Left colon (tissue), 2 donors: ENCODE results near the gene FAM168A. TPM values are rescaled to one million over a fixed set of nuclear protein-coding genes. Genes with fewer than 3 reads are reported as not detected.

ENCODE experiments used
- ATAC-seq: fragments of 200-7000 bp; cut with Tn5 transposase; one replicate; pipeline ENCODE4 v1.9.1; 2020; ENCODE audit warnings: mild to moderate bottlenecking, moderate library complexity
- DNase-seq, 2 donors: peaks; one replicate each; pipeline ENCODE4 v3.0.0-alpha.2; 2020
- intact Hi-C, 2 donors: fragments of 100-400 bp; cut with DNase I in 1 of 2; cut with micrococcal nuclease in 1 of 2; formaldehyde crosslinking; loops; one replicate each; pipeline versions ENCODE4 v1.11.2 to v1.14.0; 2022; cut with DNase I, micrococcal nuclease
- total RNA-seq, 2 donors: library from RNA; stranded (reverse); fragmentation: NEBNext Ultra II Directional; extraction: Animal tissue kit (Norgen Biotek cat#: 25700); gene quantifications; one replicate each; pipeline ENCODE4 v1.2.1, GENCODE V29; 2021
- donor health status: DM: no; HTN: no; CAD: no.
- donor health status: DM: yes; HTN: yes; CAD: no.

The FAM168A gene
- total RNA-seq, 2 donors from 2014 or later, result 18.8 to 23.3 TPM

DNA sequence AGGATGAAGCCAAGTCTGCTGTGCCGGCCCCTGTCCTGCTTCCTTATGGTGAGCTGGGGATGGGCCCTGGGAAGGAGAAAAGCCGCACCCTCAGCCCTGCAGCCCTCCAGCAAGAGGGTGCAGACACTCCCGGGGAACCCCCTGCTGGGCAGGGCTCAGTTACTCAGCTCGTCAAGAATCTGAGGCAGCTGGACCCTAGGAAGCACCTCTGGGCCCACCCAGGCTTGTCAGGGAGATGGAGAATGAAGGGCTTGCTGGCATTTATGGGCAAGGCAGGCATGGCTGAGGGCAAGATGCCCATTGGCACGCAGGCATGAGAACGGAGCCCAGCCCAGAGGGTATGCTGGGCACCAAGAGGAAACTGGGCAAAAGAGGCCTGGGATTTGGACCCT is 208.8 kb downstream of the FAM168A start:
- ATAC-seq (no peak), DNase-seq (no peak)
- intact Hi-C loops, result no loop called here

DNA sequence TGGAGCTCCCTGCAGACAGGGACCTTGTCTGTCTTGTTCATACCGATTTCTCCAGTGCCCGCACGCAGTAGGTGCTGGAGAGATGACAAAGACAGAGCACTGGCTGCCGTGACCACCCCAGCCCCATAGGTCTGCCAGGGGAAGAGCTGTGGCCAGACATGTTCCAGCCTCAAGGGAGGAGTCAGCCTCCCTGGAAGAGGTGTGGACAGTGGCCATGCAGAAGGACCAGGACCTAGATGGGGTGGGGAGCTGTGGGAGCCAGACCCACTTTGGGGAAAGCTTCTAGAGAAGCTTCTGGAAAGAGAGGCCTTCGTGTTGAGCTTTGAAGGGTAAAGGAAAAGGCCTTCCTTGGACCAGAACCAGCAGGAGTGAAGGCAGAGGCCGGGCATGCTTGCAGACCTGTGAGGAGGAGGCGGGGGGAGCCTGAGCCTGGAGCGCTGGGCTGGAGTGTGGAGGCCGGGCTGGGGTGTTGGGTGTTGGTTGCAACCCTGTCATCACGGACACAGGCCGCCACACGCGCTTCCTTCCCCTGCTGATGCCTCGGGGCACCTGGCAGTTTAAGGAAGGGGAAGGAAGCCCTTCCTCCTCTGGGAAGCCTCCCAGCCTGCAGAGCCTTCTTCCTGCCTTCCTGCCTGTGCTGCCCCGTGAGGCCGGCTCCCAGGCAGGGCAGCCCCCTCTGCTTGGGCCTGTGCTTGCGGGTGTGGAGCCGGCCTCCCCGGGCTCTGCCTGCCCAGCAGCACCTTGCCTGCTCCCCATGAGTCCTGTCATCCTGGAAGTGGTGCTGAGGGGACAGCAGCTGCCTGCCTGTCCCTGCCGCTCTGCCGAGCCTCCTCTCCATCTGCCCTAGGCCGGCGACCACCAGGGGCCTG is 209.4 kb downstream of the FAM168A start:
- DNase-seq (no peak), ATAC-seq (no peak)
- intact Hi-C loops, result no loop called here

DNA sequence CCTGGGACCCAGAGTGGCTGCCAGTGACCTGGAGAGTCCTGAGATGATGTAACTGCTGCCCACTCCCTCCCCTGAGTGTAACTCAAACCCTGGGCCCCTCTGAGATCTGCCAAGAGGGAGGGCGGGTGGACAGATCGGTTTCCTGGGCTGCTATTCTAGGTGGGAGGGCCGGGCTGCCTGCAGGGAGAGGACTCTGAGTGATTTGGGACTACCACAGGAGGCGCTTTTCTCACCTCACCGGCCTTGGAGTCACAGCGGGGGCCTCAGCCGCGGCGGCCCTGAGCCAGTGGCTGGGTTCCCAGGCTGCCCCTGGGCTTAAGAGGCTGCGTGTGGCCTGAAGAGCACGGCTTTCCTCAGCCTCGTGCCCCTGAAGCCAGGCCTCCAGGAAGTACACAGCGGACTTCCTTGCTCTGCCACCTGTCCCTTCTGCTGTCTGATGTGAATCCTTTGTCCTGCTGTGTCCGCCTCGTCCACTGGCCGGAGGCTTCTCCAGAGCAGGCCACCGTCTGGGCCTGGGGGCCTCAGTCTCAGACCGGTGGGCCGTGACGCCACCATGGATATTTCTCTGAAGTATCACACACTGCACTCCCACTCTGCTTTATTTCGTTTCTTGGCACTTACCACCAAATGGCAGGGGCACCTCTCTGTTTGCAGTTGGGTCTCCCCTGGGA is 210.2 kb downstream of the FAM168A start:
- ATAC-seq, result no peak
- no peak for DNase-seq
- intact Hi-C loops, result no loop called here

DNA sequence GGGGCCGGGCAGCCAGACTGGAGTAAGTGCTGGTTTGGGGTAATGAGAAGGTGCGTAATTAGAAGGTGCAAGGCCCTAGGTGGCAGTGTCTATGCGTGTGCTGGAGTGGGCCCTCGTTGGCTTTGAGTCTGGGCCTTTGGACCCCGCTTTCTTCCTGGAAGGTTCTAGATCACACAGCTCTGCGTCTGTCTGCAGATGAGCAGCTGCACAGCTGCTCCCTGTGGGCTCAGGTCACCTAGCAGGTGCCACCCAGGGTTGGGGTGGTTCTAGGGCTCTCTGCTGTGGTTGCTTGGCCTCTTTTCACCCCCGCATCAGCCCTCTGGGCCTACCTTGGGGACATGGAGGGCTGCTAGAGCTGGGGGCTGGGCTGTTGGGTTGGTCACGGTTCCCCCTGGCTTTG is 211.4 kb downstream of the FAM168A start:
- intact Hi-C loops, result no loop called here
- ATAC-seq (no peak), DNase-seq (no peak)

DNA sequence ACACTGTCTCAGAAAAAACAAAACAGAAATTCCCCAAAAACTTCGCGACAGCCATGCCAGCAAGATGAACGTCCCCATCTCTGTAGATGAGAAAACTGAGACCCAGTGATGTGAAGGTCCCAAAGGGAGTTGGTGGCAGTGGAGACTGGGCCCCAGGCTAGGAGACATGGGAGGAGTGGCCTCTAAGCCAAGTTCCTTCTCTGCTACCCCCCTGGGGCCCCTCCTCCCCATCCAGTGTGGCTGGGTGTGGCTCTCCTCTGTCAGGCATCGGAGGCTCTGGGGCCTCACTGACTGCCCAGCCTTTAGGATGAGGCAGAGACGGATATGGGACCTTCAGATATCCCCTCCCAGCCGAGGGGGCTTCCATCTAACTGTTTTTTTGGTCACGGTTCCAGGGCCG is 211.9 kb downstream of the FAM168A start:
- DNase-seq, result no peak
- intact Hi-C loops, result no loop called here
- no peak for ATAC-seq

DNA sequence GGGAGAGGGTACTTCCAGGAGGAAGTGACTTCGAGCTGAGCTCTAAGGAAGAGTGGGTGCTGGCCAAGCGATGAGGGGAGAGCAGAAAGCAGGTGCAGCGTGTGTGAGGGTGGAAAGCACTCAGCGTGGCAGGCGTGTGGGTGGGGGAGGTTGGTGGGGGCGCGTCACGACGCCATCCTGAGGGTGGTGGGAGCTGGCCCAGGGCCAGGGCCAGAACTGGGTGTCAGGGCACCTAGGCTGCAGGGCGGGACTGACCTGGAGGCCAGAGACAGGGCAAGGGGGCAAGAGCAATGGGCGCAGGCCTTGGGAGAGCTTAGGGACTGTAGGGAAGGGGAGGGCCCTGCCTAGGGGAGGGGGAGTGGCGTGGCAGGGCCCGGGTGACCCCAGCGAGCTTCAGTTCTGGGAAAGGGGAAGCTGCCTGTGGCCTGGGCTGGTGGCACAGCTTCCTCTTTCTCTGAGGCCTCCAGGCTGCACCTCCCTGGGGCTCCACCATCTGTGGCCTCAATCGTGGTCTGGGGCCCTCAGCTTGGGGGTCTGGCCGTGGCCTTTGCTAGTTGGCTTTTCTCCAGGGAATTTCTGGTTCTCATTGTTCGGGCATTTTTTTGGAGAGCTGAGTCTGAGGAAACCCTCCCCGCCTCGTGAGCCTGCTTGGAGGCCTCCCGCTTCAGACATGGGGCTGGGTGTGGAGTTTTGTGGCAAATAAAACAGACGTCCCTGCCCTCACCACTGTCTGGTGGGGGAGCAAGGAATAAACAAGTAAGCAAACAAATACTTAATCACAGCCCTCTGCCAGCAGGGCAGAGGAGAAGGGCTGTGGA is 212.8 kb downstream of the FAM168A start:
- DNase-seq, result peak; percentile 60 to 65
- intact Hi-C loops, result no loop called here
- ATAC-seq, result peak; percentile 46

DNA sequence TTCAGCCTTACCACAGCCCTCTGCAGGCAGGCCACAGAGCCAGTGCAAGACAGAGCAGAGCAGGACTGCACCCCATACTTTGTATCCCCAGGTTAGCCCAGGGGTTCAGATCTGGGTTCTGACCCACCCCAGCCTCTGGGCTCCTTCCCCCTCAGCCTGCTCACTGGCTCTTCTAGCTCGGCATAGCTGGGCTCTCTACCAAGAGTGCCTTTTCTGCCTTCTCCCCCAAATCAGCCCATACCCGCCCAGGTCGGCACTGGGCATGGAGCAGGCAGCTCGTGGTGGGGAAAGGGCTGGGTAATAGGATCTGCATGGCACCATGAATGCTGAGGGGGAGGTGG is 213.4 kb downstream of the FAM168A start:
- ATAC-seq (no peak), DNase-seq (no peak)
- intact Hi-C loops, result no loop called here

DNA sequence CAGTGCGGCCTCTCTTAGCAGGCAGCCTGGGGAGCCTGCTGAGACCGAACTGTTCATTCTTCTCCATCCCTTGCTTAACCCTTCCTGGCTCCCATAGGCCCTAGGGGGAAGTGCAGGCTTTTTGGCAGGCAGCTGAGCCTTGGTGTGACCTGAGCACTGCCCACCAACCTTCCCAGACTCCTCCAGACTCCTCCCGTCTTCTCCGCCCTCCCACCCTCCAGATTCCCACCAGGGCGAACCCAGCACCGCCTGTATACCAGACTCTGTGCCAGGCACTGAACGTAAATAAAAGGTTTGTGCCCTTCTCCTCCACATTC is 213.8 kb downstream of the FAM168A start:
- intact Hi-C loops, result no loop called here
- ATAC-seq (no peak), DNase-seq (no peak)

DNA sequence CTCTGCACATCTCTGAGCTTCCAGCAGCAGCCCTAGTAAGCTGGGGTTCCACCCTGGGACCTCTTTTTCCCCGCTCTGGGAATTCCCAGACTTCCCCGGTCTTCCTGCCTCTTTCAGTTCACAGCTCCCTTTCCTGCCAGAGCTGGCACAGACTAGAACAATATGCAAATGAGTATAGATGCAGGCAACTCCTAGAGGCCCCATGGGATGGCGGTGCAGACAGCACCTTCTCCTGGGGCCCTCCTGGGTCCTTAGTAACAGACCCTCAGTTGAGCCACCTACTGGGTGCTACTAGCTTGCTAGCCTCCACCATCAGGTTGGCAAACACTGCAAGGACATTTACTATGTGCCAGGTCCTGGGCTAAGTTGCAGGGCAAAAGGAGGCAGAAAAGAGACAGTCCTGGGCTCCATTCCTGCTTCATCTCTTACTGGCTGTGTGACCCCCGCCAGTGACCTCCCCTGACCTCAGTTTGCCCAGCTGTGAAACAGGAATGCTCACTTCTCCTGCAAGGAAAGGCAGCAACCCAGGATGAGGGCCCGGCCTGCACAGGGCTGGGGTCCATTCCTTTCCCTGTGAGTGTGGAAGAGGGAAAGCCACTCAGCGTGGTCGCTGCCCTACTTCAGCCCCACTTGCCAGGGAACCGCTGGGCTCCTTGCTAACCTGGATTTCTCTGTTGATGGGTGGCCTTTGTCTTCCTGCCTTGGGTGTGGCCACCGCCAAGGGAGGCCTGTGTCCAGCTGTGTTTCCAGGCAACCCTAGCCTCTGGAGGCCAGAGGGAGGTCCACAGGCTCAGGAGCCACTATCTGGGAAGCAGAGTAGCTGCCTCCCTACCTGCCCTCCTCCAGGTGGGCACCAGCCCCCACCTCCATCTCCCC is 214.4 kb downstream of the FAM168A start:
- no peak for DNase-seq
- intact Hi-C loops, result no loop called here
- ATAC-seq, result peak; percentile 54

DNA sequence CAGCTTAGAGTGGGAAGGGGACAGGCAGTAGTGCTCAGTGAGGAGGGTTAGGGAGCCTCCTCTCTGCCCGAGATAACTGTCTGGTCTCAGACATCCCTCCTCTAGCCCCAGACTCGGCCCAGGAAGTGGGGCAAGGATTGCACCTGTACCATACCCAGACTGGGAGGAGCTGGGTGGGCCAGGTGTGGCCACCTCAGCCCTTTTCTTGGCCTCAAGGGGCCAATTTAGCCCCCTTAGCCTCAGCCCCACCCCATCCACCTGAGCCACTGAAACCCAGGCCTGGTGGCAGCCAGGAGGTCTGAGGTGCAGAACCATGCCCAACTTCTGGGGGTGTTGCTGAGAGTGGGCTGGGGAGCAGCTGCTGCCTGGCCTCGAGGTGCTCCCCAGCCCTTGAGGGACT is 215.2 kb downstream of the FAM168A start:
- no peak for ATAC-seq
- intact Hi-C loops, result no loop called here
- DNase-seq, result no peak

DNA sequence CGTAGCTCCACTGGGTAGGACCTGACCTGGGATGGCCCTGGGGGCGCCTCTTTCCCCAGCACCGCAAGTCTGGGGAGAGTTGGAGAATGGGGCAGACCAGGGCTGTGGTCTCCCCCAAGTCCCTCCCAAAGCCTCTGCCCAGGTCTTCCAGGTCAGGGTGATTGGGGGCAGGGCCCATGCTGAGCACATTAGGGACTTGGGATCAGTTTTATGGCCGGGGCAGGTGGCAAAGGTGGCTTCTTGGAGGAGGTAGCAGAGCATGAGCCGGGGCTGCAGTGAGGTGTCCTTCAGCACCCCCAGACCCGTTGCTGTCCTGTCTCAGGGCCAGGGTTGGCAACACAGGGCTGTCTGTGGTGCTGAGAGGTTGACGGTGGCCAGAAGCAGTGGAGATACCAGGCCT is 215.7 kb downstream of the FAM168A start:
- intact Hi-C loops, result no loop called here
- no peak for ATAC-seq
- no peak for DNase-seq

DNA sequence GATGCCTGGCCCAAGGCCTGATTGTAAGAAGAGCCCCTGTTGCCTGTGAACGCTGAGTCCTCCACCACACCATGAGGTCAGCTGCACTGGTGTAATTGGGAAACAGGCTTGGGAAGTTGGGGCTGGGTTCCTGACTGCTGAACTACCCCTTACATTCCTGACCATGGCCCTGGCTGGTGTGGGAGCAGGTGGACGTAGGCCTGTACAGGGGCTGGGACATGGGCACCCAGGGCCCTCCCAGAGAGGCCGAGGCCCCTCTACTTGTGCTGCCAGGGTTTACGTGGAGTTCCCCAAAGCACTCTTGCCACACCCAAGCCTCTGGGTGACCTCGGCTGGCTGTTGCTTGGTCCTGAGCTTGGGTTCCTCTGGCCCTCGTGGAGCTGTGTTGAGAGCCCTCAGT is 216.3 kb downstream of the FAM168A start:
- no peak for ATAC-seq
- DNase-seq, result no peak
- intact Hi-C loops, result no loop called here

DNA sequence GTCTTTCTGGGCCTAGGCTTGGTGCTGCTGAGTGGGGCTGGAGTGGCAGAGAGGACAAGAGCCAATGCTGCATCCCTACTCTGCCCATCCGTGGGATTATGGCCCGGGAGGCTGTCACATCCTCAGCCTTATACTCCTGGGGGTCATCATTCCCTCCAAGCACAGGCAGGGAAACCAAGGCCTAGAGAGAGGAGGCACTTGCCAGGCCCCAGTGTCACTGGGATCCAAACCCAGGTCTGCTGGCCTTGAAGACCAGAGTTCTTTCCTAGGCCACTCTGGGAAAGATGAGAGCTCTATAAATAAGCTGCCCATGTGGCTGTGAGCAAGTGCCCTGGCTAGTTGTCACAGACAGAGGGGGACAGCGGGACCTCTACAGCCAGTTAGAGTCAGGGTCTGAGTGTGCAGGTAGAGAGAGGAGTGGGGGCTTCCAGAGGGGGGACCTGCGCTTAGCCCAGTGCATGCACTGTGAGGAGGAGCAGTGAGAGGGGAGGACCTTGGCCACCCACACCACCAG is 217.0 kb downstream of the FAM168A start:
- DNase-seq (no peak), ATAC-seq (no peak)
- intact Hi-C loops, result no loop called here

DNA sequence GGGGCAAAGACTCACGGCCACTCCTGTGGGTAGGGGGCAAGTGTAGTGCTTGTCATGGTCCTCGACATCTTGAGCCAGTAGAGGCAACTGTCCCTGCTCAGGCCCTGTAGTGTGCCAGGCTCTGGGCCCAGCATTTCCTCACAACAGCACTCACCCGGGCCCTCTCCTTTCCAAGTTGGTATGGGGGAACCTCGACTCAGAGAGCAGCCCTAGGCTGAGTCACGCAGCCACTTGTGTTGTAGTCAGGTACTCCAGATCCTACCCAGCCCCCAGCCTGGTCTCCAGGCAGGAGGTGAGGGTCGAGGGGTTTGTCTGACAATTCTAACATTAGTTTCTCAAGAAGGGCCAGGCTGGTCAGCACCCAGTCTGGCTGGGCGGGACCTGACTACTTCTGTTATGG is 217.6 kb downstream of the FAM168A start:
- intact Hi-C loops, result no loop called here
- no peak for DNase-seq
- no peak for ATAC-seq

DNA sequence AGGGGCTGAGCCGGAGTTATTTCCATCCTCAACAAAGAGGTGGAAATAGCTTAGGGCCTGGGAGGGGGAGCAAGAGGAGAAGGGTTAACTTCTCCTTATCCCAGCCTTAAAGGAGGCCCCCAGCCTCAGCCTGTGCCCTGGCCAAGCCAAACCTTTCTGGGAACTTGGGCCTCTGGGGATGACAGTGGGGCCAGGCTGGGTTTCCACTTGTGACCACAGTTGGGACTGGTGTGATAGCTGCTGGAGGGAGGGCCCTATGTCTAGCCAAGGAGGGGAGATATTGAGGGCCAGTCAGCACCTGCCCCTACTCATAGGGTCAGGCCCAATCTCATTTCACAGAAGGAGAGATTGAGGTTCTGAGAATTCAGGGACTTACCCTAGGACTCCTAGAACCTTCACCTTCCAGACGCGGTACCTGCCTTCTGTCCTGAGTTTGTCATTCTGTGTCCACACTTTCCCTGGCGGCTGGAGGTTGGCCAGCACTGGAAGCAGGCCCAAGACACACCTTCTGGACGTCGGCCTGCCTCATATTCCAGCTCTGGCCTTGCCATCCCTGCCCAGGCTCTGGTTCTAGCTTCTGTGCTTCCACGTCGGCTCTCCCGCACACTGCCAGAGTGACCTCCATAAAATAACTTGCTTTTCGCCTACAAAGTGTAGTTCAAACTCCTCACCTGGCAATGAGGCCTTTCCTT is 218.6 kb downstream of the FAM168A start:
- ATAC-seq (peak; percentile 12), DNase-seq (peak in 1 of 2 donors; percentile 50)
- intact Hi-C loops, result no loop called here

DNA sequence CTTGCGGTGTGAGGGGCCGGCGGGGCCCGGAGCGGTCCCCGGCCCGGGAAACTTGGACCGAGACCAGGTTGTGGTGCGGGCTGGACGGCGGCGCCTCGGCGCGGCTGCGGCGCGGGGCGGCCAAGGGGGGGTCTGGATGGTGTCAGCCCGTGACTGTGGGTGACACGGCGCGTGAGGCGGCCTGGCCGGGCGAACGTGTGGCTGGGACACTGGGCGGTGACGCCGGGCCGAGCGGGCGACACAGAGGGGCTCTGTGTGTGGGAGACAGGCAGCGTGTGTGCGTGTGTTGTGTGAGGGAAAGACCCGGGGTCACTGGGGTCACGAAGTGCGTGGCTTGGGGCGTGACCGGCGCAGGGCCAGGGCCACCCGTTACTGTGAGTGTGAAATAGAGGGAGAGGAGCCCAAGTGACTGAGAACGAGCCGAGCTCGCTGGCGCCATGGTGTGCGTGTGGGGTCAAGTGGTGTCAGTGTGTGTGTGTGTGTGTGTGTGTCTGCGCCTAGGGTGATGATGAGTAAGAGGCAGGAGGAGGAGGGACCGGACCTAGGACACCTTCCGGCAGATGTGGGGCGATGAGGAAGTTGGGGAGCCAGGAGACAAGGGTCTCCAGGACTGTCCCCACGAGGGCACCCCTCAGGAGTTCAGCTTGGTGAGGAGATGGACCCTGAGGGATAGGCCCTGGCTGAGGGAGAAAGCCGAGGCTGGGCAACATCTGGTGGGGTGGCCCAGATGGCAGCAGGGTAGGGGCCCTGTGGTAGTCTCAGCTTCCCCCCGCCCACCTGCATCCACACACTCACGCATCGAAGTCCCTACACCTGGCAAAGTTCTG is 220.9 kb downstream of the FAM168A start:
- ATAC-seq, result peak; percentile 24
- intact Hi-C loops, result no loop called here
- DNase-seq, result peak; percentile 70 to 77

DNA sequence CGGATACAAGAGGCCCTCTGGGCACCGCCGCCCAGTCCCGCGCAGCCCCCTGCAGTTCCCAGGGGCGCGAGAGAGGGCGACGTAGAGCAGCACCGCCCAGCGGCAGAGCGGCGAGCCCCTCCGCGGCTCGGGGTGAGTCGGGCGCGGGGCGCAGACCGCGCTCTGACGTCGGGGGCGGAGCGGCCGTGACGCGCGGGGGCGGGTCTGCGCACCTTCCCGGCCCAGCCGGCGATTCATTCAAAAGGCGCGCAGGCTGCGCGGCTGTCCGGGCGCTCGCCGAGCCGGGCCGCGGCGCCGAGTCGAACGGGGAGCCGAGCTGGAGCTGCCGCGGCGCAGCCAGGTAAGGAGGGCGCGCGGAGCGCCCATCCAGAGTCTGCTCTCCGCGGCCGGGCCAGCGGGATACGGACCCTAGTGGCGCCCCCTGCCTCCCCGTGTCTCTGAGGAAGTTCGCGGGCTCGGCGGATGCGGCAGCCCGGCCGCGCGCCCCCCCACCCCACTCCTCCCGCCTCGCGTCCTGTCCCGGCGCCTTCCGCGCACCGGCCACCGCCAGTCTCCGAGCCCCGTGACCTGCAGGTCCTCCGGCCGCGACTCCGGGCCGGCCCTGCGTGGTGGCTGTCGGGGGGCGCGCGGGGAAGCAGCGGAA is 221.6 kb downstream of the FAM168A start, which contains the start of gene RELT:
TSS of gene RELT (plus strand) at position 240 of the 643 bp plus-strand sequence. CDS start 12,738 bp downstream, outside the sequence.
- intact Hi-C loops, result no loop called here
- DNase-seq (peak; percentile 80 to 91), ATAC-seq (peak; percentile 96)
